GM12873 (cell line): Measurements from ENCODE around the gene ARID3B.

ENCODE experiments used
- TF ChIP-seq, protein P1 (sequence below): IDR thresholded peaks from 2 replicates; pipeline ENCODE4 v1.5.1; 2012; ENCODE audit warnings: low read depth, mild to moderate bottlenecking, moderate library complexity, low read length, control low read depth; ENCODE audit not compliant: insufficient read depth; ENCODE audit errors: missing control alignments

The ARID3B gene

DNA sequence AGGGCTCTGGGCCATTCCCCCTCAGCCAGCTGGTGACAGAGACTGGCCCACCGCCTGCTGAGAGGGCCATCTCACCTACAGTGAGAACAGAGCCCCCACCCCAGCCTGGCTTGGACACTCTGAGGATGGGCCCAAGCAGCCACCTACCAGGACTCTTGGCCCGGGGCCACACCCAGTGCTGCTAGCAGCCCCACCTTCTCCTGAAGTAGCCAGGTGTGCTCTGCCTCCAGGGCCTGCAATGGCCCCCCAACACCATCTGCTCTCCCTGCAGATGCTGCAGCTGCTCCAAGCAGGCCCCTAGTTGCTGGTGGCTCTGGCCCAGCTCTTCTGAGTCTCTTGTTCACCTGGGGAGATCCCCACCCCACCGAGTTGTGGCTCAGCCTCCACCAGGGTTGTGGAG lies 67.8 kb downstream of the ARID3B start:
- TF ChIP-seq, protein P1, sequence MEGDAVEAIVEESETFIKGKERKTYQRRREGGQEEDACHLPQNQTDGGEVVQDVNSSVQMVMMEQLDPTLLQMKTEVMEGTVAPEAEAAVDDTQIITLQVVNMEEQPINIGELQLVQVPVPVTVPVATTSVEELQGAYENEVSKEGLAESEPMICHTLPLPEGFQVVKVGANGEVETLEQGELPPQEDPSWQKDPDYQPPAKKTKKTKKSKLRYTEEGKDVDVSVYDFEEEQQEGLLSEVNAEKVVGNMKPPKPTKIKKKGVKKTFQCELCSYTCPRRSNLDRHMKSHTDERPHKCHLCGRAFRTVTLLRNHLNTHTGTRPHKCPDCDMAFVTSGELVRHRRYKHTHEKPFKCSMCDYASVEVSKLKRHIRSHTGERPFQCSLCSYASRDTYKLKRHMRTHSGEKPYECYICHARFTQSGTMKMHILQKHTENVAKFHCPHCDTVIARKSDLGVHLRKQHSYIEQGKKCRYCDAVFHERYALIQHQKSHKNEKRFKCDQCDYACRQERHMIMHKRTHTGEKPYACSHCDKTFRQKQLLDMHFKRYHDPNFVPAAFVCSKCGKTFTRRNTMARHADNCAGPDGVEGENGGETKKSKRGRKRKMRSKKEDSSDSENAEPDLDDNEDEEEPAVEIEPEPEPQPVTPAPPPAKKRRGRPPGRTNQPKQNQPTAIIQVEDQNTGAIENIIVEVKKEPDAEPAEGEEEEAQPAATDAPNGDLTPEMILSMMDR, result no peak

DNA sequence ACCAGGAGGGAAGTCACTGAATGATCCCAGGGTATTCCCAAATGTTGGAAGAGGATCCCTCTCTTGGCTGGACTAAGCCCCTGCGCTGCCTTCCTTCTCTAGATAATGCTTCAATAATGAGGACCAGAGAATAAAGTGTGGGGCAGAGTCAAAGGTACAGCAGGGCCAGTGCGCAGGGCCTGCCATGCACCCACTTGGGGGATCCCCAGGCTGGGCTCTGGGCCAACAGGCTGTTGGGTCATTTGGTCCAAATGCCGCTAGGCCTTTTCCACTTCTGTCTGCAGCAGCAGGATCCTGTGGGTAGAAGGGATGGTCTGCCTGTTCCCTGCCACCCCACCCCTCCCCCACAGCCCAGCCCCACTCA lies 68.9 kb downstream of the ARID3B start:
- TF ChIP-seq, protein P1, result no peak

DNA sequence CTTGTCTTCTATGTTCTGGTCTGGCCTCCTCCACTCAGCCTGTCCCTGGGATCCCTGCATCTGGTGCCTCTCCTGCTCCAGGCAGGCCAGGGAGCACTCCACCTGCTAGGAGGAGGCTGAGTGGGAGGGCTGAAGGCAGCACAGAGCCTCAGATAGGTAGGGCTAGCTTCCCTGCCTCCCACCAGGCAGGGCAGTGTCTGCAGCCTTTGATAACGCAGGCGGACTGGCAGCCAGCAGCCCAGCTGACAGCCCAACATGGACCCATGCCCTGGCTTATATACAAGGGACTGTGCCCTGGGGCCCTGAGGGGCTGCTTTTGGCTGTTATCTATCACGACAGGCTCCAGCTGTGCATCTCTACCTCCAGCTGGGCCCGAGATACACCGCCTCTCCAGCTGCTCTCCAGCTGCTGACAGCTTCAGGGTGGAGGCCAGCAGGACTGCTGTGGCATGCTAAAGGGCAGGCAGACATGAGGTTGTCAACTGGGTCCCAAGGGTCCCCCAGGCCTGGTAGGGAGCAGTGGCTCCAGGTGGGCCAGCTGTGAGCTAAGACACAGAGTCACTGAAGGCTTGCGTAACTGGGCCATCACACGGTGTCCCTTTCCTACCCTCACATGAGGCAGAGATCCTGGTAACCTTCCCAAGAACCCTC lies 69.4 kb downstream of the ARID3B start:
- TF ChIP-seq, protein P1, result no peak

DNA sequence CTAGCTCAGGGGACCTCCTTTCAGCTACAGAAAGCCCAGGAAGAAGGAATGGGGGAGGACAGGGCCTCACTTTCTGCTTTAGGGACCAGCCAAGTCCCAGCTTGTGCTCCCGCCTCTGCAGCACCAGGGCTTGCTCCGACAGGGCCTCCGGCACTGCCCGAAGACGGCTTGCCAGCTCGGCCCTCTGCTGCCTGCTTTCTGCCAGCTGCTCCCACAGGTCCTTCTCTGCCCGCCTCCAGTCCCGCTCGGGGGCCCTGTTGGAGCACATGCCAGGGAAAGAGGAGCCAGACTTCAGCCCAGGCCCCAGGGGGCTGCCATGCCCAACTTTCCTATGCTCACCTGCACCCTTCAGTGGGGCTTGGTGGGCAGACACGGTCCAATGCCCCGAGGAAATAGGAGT lies 70.3 kb downstream of the ARID3B start:
- TF ChIP-seq, protein P1, result no peak

DNA sequence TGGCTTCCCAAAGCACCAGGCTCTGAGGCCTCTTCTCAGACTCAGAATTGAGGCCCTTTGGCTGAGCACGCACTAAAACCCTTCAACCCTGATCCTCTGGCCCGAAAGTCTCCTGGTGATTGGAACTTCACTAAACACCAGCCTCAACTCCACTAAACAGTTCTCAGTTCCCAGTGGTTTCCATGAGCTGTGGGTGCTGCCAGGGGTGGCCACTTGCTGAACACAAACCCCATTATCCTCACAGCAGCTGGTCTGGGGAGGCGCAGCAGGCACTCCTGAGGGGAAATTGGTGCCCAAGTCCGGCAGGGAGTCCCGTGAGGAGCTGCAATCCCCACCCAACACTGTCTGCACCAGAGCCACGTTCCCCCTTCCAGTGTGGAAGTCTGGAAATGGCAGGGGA lies 70.8 kb downstream of the ARID3B start:
- TF ChIP-seq, protein P1, result no peak

DNA sequence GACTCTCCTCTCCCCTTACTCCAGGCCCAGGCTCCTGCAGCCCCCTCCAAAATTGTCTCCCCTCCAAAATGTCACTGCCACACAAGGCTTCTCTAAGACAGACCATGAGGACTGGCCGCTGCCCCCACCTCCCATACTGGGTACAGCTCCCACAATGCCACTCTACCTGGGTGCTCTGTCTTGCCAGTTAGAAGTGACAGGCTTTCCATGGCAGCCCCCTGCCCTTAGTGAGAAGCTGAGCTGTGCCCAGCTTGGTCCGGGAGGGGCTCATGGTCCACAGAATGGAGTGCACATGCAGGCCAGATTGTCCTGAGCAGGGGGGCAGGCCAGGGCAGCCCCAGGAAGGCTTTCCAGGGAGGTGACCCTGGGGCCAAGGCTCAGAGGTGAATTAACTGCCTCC lies 71.7 kb downstream of the ARID3B start:
- TF ChIP-seq, protein P1, result no peak

DNA sequence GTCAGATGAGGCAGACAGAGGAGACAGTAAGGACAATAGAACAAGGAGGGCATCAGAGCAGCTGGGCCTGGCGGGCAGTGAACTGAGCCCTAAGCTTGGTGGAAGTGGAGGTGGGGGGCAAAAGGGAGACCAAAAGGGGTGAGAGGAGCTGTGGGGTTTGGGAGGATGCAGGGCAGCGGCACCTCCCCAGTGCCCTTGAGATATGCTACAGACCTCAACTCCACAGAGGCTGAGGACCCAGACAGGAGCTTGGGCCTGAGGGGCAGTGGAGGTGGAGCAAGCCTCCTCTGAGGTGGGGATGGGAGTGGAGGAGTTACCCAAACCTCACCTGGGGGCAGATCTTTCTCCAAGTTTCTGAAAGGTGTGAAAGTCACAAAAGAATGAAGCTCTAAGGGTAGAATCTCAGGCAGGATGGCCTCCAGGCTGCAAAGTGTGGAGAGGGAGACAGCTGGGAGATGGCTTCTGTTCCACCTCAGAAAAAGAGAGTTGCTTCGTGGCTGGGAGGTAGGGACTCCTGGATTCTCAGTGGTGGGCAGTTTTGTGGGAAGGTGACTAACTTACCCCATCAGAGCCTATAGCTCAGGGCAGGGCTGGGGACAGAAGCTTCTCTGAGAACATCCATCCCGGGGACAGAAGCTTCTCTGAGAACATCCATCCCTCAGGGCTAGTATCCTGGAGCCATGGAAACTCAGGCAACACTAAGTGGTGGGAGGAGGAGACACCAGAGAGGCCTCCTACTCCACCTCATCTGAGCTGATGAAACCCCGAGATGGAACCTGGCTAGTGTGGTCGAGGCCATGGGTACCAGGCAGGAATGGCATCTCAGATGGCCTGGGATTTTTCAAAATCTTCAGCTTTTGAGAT lies 72.3 kb downstream of the ARID3B start:
- TF ChIP-seq, protein P1, result no peak
